Upper lobe of left lung (tissue), 4 donors: ENCODE results near the gene POU2F3.

Source experiments
- CTCF ChIP-seq, 6 experiments: fragments of 450-650 bp in 4 of 6; fragments of 200-600 bp in 2 of 6; sonication (generic) in 2 of 6; IDR thresholded peaks; one replicate each; pipeline ENCODE4 v1.5.1; 2016 to 2019; ENCODE audit warnings: antibody characterized with exemption in 6 of 6
- POLR2AphosphoS5 ChIP-seq, 2 donors: sonication (generic); formaldehyde crosslinking; IDR thresholded peaks; one replicate each; pipeline ENCODE4 v1.5.1; 2017; ENCODE audit warnings: antibody characterized with exemption in 2 of 2

GRCh38 chr11:120316880-120317688 is 77.1 kb downstream of the POU2F3 start:
- TF ChIP-seq CTCF (IDR thresholded peaks at IDR 0.05): no peak
- TF ChIP-seq POLR2AphosphoS5 (IDR thresholded peaks at IDR 0.05): peak; percentile 64 to 65
